HG03025 (cell line): Measurements from ENCODE around the gene ODAD3.
A peak's percentile ranks its signal among the peaks of the same experiment; 100 is the strongest.
"Not testable (repeated sequence)": the region's sequence is repeated elsewhere in the genome, so short reads cannot be mapped to it uniquely, and the experiment has no call there.

Source experiments
- ATAC-seq: cut with Tn5 transposase; IDR thresholded peaks from one replicate; pipeline ENCODE4 v1.9.1; 2021; ENCODE audit warnings: mild to moderate bottlenecking, moderate library complexity; ENCODE audit not compliant: unreplicated experiment, low FRiP score

Gene ODAD3

DNA sequence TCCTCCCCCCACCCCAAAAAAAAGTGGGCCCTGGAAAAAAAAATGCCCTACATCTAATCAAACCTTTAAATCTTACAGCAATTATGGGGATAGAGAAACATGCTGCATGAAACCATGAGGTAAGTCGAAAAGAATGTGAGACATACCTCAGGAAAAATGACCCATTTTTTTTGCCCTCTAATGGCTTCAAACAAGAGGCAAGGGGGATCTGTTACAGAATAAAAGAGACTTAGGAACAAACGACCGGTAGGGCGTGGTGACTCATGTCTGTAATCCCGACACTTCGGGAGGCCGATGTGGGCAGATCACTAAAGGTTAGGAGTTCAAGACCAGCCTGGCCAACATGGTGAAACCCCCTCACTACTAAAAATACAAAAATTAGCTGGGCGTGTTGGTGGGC lies 24.2 kb downstream of the ODAD3 start:
- no peak for ATAC-seq

DNA sequence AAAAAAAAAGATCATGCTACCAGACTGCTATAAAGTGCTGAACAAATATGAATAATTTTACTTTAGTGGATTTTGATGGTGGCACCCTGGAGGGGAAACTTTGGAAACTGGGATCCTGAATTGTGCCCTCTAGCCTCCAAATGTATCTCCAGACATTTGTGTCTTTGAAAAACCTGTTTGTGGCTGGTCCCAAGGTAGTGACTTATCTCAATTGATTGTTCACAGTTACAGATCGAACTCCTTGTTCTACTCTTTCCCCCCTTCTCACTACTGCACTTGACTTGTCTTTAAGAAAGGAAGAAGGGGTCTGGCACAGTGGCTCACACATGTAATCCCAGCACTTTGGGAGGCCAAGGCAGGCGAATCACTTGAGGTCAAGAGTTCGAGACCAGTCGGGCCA lies 26.3 kb downstream of the ODAD3 start:
- no peak for ATAC-seq

GRCh38 chr19:11406703-11407236 lies 28.2 kb downstream of the ODAD3 start:
- ATAC-seq, result not testable (repeated sequence)

DNA sequence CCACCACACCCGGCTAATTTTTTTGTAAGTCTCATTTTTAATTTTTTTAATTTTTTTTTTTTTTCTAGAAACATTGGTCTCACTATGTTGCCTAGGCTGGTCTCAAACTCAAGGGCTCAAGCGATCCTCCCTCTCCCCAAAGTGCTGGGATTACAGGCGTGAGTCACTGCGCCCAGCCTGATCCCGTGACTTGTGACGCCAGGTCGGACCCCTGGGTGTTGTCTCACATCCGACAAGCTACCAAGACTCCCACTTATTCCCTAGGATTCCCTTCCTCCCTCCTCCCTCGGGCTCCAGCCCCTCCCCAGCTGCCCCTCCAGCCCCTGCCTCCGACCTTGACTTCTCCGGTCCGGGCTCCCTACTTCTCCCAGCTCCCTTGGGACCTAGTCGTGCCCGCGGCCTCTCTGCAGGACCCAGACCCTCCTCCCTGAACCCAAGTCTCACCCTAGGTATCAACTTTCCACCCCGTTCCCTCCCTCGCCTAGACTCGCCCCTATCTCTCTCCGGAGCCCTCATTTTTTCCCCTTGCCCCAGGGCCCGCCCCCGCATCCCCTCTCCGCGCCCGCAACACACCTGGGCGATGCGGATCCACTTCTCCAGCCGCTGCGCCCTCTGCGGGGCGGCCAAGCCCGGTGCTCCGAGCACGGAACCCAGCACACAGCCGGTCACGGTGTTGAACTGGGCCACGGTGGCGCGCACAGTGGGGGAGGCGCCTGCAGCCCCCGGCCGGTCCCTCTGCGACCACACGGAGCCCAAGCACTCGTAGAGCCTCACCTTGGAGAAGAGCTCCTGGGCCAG lies 28.9 kb downstream of the ODAD3 start:
- ATAC-seq, result no peak

- ATAC-seq, result no peak
These were observed 30.2 kb downstream of the ODAD3 start for GRCh38 chr19:11404588-11405222.

GRCh38 chr19:11401808-11402543 lies 32.9 kb downstream of the ODAD3 start:
- ATAC-seq, result no peak

DNA sequence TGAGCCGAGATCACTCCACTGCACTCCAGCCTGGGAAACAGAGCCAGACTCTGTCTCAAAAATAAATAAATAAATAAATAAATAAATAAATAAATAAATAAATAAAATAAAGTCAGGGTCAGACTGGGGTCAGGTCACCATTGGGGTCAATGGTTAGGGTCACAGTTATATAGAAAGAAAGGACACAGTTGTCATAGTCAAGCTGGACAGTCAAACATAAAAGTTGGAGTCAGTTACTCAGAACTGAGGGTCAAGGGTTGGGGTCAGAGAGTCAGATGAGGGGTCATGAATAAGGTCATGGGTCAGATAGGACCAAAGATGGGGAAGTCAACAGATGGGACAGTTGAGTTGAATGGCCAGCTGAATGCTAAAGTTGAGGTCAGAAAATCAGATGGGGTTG lies 34.1 kb downstream of the ODAD3 start:
- ATAC-seq, result no peak

DNA sequence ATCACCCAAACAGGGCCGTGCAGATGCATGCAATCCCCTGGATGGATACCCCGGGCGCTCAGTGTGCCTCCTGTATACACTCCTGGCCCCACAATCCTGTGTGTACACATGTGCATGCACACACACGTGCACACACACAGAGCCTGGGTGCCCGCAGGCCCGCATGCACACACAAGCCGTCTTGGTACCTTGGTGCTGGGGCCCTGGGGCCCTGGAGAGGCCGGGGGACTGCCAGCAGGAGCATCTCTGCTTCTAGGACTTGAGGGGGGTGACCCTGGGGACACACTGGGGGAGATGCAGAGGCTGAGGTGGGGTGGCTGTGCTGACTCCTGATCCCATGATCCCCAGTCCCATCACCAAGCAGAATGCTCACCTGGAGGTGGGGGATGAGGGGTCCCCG lies 35.3 kb downstream of the ODAD3 start:
- no peak for ATAC-seq

DNA sequence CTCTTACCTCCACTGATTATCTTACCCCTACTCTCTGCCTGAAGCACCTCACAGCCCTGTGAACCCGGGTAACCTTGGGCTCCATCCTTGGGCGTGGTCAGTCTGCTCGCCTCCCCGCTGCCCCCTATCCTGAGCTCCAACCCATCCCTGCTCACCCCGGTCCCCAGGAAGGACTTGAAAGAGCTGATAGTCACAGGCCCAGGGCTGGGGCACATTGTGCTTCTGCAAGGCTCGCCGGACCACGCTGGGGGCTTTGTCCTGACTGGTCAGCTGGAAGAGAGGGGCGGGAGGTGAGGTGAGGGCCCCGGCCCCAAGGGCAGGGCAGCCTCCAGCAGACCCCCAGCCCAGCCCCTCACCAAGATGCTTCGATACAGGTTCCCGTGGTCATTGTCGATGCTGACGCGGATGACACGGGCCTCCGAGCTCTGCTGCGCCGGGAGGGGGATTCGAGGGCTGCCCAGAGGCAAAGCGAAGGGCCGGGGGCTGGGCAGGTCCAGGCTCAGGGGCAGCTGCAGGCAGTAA lies 37.8 kb downstream of the ODAD3 start:
- ATAC-seq, result no peak

DNA sequence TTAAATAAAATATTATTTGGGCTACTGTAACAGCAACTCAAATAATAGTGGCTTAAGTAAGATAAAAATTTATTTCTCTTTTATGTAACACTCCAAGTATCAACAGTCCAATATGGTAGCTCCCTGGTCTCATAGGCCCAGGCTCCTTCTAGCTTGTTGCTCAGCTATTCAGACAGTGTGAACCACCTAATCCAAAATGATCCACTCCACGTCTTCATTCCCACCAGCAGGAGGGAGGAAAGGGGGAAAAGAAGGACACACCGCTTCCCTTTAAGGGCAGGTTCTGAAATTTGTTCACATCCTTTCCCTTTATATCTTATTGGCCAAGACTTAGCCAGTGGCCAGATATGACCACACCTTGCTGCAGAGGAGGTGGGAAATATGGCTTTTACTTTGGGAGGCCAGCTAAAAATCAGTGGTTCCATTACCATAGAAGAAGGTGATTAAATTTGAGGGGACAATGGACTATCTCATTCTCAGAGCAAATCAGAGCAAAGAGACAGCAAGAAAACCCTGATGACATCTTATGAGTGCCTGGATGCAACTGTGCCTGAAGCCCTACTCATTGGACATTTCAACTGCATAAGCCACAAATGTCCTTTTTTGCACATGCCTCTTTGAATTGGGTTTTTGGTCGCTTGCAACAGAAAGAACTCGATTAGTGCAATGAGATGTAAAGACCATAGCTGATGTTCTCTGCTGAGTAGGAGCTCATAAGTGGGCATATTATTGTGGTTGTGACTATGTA lies 43.8 kb downstream of the ODAD3 start:
- no peak for ATAC-seq

DNA sequence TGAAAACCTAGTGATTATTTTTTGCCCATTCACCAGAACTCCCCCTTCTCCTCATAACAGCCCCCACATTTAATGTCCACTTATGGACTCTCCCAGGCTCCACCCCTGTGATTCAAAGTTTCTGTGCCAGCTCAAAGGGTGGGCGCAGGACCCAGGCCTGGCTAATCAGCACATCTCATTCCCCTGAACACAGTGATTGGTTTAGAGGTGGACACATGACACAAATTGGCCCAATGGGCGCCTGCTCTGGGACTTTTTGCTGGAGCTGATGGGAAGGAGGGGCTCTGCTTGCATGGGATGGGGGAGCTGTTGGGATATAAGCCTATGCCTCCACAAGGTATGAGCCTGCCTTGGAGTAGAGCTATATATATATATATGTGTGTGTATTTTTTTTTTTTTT lies 44.6 kb downstream of the ODAD3 start:
- ATAC-seq, result no peak

GRCh38 chr19:11387162-11388034 lies 47.5 kb downstream of the ODAD3 start:
- no peak for ATAC-seq

DNA sequence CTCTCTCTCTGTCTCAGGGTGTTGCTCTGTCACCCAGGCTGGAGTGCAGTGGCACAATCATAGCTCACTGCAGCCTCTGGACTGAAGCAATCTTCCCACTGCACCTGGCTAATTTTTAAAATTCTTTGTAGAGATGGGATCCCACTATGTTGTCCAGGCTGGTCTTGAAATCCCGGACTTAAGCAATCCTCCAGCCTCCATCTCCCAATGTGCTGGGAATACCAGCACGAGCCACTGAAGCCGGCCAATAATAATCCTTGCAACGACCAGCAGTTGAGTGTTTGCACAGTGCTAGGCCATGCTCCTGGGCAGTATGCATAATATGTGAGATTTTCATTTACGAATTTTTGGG lies 50.2 kb downstream of the ODAD3 start:
- ATAC-seq, result no peak

DNA sequence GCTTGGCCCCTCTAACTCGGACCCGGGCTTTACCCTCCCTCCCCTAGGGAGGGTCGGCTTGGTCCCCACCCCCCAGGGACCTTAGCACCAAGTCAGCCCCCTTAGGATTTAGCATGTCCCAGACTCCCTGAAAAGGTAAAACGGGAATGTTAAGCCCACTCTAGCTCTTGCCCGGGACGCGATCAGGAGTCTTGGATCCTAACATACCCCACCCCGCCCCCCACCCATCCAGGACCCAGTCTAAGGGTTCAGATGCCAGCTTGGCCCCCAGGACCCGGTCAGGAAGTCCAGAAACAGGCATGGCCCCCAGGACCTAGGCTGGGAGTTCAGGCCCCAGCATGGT lies 51.2 kb downstream of the ODAD3 start:
- no peak for ATAC-seq

DNA sequence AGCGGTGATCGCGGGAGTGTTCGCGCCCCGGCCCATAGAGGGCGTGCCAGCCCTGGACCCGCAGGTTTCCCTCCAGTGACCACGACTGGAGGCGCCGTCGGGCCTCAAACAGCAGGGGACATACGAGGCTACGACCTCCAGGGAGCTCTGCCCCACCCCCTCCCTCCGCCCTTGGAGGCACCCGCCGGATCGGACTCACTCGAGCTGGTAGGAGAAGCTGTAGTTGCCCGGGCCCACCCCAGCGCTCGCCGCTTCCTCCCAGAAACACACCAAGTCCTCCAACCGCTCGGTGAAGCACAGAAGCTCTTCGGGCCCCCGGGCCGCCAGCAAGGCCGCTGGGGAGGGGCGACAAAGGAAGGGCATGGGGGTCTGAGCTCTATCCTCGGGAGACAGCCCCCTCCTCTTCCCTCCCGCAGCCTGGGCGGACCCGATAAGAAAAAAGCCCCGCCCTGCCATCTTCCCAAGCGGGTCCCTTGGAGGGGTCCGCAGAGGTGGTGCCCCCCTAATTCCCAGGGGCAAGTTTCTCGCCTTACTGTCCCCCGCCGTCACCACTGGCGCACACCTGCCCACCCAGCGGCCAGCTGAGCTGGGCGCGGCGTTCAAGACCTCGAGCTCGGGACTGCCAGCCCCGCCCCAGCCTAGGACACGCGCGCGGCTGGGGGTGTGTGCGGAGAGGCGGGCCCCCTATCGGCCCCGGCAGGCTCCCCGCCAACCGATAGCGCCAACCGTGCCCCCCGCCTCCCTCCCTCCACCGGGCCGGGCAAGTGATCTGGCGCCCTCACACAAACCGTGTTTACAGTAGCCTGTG lies 51.8 kb downstream of the ODAD3 start:
- no peak for ATAC-seq

DNA sequence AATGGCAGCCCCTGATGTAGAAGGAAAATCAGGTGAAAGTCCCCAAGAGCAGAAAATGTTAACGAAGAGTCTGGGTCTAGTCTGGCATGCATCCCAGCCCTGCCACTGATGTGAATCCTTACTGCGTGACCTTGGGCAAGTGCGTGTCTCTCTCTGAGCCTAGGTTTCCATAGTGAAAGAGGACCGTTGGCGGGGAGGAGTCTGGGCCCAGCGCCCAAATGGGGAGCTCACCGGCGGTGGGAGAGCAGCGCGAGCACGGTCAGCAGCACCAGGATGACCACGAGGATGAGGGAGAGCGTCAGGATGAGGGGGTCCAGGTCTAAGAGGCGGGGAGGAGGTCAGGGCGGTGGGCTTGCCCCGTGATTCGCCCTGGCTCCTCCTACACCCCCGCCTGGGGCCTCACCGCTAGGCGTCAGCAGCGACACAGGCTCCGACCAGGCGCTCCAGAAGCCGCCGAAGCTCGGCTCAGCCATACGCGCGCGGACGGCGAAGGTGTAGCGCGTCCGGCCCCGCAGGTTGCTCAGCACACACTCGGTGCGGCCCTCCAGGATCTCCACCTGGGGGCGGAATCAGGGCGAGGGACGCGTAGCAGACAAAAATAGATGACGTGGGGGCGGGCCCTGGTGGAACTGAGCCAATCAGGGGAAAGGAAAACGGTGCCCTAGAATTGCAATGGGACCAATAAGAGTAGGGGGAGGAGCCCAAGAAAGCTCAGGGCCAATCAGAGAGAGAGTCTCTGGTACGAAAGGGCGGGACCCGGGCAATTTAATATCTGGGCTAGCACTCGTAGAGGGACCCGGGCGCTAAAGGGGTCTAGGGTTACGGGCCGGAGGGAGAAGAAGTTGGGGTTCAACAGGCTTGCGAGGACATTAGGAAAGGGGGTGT lies 54.0 kb downstream of the ODAD3 start:
- peak; percentile 67 for ATAC-seq

DNA sequence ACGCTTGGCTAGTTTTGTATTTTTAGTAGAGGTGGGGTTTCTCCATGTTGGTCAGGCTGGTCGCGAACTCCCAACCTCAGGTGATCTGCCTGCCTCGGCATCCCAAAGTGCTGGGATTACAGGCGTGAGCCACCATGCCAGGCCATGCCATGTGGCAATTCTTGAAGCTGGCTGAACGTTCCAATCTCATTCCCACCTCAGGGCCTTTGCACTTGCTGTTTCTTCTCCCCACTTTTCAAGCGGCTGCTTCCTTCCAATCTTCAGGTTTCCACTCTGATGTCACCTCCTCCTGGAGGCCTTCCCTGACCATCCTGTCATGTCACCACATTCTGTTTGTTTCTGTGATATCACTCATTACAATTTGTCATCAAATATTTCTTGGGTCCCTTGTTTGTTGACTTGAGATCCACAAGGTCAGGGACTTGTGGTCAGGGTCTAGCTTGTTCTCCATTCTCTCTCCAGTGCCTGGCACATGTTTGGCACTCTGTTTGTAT lies 55.0 kb downstream of the ODAD3 start:
- ATAC-seq, result no peak
